IPS DF 19.7 (cell line): ENCODE measurements around the gene RNF182.
"Not testable (repeated sequence)": the region's sequence is repeated elsewhere in the genome, so short reads cannot be mapped to it uniquely, and the experiment has no call there.

Source experiments
- DNase-seq: peaks from one replicate; pipeline ENCODE4 v3.0.0-alpha.2; 2013; ENCODE audit warnings: low read depth, low spot score

The RNF182 gene

DNA sequence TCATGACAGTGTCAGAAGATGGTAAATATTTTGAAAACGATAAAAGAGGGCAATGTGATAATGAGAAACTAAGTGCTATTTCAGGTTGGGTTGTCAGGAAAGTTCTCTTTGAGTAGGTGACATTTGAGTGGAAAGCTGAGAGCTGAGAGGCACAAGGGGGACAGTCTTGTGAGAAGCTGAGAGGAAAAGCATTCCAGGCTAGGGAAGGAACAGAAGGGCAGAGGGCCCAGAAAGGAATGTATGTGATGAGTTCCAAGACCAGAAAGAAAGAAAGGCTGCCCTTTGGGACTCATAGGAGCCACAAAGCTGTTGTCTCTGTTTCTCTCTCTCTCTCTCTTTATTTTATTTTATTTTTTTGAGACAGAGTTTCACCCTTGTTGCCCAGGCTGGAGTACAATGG lies 7.6 kb upstream of the RNF182 start:
- no peak for DNase-seq

- DNase-seq, result no peak
Observed at GRCh38 chr6:13918686-13919250, 6.0 kb upstream of the RNF182 start.

GRCh38 chr6:13919861-13920260 lies 4.9 kb upstream of the RNF182 start:
- DNase-seq, result no peak

- no peak for DNase-seq
Observed at GRCh38 chr6:13920552-13920951, 4.2 kb upstream of the RNF182 start.

DNA sequence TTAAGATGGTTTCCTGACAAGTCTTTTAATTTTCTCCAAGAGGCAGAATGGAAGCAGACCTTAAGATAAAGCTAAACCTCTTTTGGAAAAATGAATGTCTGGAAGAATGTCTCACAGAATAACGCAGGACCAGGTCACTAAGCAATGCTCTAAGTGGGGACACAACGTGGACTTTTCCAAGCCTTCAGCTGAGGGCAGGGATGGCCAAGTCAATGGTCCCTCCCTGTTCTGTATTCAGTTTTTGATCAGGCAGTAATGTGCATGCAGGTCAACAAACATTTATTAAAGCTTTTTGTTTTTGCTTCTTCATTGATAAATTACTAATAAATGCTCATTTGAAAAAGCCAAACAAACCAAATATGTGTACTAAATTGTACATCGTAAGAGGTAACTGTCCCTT lies 2.0 kb upstream of the RNF182 start:
- no peak for DNase-seq

DNA sequence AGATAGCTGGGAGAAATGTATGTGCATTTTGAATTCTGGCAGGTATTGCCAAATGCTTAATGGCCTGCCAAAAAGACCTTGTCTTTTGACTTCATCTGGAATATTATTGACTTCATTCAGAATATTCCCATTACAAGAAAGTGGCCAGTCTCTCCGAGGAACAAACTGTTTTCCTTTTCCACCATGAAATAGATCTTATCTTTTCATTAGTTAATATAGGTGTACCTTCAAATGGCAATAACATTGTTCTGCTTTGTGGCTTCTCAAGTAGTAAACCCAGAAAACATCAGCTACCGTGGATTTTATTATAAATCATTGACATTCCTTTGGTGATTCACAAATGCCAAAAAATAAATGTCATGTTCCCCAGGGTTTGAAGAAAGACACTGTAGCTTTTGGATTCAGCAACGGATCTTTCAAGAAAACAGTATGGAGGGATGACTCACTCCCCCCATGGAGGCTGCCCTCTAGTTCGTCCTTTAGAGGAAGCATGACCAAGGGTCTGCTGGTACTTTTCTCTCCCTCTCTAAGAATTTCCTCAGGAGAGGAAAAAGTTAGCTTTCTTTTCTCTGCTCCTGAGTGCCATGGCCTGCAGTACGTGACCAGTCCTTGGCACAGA lies 1.1 kb upstream of the RNF182 start:
- DNase-seq, result no peak

DNA sequence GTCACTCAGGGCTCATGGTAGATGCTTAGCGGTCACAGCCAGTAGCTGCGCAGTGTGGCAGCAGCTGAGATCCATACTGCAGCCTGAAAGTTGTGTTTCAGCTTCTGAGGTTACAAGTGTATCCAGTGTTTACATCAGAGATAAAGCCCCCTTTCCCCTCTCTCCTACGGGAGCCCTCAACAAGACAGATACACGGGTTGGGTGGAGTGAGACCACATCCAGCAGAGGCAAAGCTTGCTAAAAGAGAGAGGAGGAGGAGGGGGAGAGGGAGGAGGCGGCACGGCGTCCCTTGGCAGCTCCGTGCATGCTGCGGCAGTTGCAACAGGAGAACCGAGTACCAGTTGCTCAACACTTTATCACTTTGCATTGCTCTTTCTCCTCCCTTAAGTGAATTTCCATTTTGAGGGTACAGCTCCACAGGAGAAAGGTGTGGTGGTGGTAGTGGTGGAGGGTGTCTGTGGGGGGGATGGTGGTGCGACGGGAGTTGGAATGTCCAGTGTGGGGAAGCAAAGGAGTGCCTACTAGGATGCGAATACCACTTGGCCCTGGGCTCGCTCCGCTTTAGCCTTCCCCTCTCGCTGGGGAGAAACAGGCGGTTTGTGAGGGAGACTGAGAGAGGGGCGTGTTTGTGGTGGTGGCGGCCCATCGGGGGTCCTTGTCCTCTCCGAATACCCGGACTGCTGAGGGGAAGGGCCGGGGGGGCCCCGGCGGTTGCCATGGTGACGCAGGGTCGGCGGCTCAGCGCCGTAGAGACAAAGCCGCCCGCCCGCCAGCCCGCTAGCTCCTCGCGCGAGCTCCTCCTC lies 405 bp upstream of the RNF182 start:
- no peak for DNase-seq

DNA sequence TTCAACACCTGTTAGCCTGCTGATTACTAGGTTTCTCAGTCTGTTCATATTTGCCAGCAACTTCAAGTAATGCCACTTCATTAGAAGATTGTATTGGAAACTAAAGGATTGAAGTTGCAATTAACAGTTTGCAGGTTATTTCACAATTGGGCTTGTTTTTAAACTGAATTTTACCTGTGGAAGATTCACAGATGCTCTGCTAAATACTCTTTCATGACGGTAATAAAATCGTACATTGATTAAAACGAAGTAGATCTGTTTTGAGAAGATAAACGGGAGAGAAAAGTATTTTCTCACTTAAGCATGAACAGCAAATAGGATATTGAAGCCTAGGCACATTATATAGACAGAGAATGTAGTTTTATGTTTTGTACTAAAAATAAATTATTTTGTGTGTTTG lies 1.6 kb downstream of the RNF182 start:
- no peak for DNase-seq

DNA sequence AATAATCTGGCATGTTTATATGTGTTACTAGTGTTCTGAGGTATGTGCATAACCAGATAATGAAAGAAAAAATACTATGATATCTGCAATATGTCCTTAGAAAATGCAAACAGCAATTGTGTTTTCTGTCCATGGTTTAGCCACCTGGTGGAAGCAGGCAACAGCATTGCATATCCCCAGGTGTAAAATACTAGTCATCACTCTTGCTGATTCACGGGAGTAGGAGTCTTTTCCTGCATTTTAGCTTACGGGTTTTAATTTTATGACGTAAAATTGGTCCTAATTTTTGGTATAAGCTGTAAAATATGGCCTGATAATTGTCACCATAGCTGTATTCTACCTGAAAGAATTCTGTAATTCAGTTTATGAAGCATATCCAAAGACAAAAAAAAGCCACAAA lies 2.5 kb downstream of the RNF182 start:
- no peak for DNase-seq

DNA sequence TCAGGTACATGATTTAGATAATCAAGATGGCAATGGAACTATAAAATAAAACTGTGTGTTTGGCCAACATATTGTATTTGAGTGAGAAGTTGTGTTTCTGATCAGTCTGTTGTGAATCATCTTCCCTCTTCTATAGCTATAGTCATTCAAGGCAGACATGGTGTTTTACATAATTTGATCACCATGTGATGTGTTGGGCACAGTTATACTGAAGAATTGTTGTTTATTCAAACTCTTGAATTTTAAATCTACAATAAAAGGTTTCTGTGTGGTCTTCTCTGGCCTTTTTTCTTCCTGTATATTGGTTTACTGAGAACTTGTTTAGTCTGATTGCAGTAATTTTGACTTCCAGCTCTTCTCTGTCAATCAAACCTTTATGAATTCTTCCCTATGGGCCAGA lies 4.4 kb downstream of the RNF182 start:
- no peak for DNase-seq

GRCh38 chr6:13931797-13932402 lies 7.1 kb downstream of the RNF182 start:
- DNase-seq, result no peak

GRCh38 chr6:13932785-13933184 lies 8.0 kb downstream of the RNF182 start:
- no peak for DNase-seq

- no peak for DNase-seq
Observed at GRCh38 chr6:13934721-13935120, 10.0 kb downstream of the RNF182 start.

GRCh38 chr6:13935190-13935880 lies 10.6 kb downstream of the RNF182 start:
- no peak for DNase-seq

- DNase-seq, result not testable (repeated sequence)
Observed at GRCh38 chr6:13935881-13936261, 11.1 kb downstream of the RNF182 start.

- DNase-seq, result no peak
Observed at GRCh38 chr6:13941902-13942301, 17.1 kb downstream of the RNF182 start.

DNA sequence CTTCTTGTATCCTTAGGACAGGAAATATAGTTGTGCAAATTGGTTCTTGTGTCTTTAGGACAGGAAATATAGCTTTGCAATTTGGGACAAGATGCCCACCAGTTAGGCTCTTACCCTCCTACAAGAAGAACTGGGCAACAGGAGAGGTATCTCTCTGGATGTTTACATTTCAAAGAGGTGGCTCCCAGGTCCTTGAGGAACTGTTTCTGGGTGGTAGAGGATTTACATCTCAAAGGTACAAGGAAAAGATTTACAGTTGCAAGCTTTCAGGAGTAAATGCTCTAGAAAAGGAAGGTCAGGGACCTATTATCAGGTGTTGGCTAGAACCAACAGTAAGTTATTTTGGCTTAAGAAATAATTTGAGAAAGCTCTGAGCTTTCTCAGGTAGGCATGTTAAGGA lies 19.2 kb downstream of the RNF182 start:
- DNase-seq, result no peak

GRCh38 chr6:13946506-13946905 lies 21.8 kb downstream of the RNF182 start:
- no peak for DNase-seq

GRCh38 chr6:13947611-13948178 lies 22.9 kb downstream of the RNF182 start:
- DNase-seq, result no peak

DNA sequence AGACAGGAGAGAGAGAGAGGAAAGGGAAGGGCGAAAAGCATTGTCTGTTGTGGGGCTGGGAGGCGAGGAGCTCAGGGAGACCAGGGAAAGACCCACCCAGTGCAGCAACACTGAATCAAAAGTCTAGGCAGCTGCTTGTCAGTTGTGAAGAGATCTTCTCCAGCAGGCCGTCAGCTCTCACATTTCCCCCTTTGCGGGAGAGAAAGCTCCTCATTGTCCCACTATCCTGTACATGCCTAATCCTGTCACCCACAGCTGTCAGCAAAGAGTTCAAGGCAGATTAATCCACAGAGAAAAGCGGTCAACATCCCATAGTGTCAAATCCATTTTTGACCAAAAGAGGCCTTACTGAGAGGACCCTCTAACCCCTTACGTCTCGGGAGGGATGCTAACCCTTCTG lies 27.3 kb downstream of the RNF182 start:
- DNase-seq, result no peak

DNA sequence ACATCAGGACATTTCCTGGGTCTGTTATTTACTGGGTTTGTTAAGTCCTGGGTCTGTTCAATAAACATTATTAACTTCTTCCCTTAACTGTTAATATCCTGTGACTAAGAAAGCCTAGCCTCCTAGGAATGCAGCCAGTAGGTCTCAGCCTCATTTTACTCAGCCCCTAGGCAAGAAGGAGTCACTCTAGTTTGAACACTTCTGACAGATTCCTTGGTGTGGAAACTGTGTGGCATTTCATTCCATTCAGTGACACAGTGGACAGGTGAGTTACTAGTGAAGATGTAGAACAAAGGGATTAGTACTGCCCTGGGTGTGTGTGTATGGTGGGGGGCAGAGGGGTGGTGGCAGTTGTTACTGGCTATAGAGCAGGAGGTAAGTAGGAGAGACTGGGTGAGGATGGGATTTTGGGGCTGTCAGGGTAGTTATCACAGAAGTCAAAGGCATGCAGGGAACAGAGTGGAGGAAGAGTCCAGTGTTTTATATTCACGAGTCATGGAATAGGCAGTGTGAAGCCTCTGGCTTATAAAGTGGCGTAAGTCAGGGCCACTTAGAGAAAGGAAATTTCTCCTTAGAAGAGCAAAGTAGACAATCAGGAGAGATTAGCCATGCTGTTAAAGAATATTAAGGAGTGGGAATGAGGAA lies 28.4 kb downstream of the RNF182 start:
- DNase-seq, result no peak
